ENCODE results near the gene ZDHHC16. TPM values are rescaled to one million over a fixed set of nuclear protein-coding genes. Genes with fewer than 3 reads are reported as not detected.

Gene ZDHHC16
- total RNA-seq, 6 donors from 2014 or later = 40.0 to 84.7 (median 60.1) TPM

DNA sequence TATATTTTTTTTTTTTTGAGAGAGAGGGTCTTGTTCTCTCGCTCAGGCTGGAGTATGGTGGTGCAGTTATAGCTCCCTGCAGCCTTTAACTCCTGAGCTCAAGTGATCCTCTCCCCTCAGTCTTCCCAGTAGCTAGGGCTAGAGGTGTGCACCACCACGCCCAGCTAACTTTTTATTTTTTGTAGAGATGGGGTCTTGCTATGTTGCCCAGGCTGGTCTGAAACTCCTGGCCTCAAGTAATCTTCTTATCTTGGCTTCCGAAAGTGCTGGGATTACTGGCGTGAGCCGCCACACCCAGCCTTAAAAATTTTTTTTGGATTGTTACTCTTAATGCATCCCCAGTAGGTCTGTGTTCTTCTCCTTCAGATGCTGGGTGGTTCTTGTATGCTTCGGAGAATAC lies 56.9 kb downstream of the ZDHHC16 start:
- TF ChIP-seq, protein P1, sequence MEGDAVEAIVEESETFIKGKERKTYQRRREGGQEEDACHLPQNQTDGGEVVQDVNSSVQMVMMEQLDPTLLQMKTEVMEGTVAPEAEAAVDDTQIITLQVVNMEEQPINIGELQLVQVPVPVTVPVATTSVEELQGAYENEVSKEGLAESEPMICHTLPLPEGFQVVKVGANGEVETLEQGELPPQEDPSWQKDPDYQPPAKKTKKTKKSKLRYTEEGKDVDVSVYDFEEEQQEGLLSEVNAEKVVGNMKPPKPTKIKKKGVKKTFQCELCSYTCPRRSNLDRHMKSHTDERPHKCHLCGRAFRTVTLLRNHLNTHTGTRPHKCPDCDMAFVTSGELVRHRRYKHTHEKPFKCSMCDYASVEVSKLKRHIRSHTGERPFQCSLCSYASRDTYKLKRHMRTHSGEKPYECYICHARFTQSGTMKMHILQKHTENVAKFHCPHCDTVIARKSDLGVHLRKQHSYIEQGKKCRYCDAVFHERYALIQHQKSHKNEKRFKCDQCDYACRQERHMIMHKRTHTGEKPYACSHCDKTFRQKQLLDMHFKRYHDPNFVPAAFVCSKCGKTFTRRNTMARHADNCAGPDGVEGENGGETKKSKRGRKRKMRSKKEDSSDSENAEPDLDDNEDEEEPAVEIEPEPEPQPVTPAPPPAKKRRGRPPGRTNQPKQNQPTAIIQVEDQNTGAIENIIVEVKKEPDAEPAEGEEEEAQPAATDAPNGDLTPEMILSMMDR (IDR thresholded peaks at IDR 0.05) = no peak
- TF ChIP-seq POLR2A (IDR thresholded peaks at IDR 0.05) (no peak), EP300 (IDR thresholded peaks at IDR 0.05) (no peak), POLR2AphosphoS5 (IDR thresholded peaks at IDR 0.05) (no peak)
- 86 to 88% methylated on average over 6 of the region's 6 CpGs for WGBS, 2 donors
- no peaks in the 10 kb centered on the region for H3K36me3 ChIP-seq
- H3K4me3 ChIP-seq = no peak overlapping the region
- DNase-seq = no peak
- H3K9me3 ChIP-seq = no peaks in the 10 kb centered on the region
- no peaks in the 10 kb centered on the region for H3K27me3 ChIP-seq
- H3K27ac ChIP-seq = peak overlapping the region in 2 of 4 donors; percentile 19 to 43
- no peak for ATAC-seq (ENCODE audit: low FRiP score in 2 of 2)
- peaks cover 13 to 33% (median 27%) of the 10 kb centered on the region in 4 donors for H3K4me1 ChIP-seq

DNA sequence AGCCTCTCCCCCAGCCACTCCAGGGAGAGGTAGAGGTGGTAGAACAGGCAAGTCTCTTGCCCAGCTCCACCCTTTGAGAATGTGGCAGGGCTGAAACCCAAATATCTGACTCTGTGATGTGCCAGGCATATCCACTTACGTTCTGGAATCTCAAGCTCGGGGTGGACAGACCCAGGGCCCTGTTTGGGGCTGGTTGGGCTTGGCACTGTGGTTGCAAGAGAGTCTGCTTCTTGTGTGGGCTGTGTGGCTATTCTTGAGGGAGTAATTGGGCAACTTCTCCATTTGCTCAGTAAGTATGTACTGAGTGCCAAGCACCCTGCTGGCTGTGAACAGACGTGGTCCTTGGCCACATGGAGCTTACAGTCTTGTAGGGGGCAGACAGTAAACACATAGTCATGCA lies 57.4 kb downstream of the ZDHHC16 start:
- Histone ChIP-seq H3K9me3 (no peaks in the 10 kb centered on the region), H3K36me3 (no peaks in the 10 kb centered on the region), H3K4me1 (peaks cover 13 to 33% (median 27%) of the 10 kb centered on the region in 4 donors), H3K27ac (peak overlapping the region in 2 of 4 donors; percentile 19 to 43), H3K27me3 (no peaks in the 10 kb centered on the region), H3K4me3 (no peak overlapping the region)
- DNase-seq = no peak
- no peak for ATAC-seq (ENCODE audit: low FRiP score in 2 of 2)
- TF ChIP-seq EP300 (IDR thresholded peaks at IDR 0.05) = no peak
- peak in 1 of 4 donors; percentile 13 for TF ChIP-seq POLR2A (IDR thresholded peaks at IDR 0.05)
- WGBS, 2 donors = 49 to 65% methylated on average over 2 to 3 of the region's 3 CpGs

DNA sequence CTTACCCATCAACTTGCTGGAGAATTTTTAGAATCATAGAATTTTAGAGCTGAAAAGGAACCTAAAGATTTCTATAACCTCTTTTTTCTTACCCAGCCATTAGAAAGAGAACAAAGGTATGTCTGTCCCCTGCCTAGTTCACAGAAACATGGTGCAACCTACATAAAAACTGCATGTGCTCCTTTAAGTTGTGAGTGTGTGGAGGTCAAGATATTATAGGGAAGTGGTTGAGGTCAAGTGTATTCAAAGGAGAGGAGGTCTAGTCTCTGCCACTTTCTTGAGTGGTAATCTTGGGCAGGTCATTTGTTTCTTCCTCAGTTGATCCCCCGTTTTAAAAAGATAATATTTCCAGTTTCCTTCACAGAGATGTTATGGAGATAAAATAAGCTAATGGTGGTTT lies 59.2 kb downstream of the ZDHHC16 start:
- ATAC-seq (ENCODE audit: low FRiP score in 2 of 2) = no peak
- H3K9me3 ChIP-seq = no peaks in the 10 kb centered on the region
- H3K27ac ChIP-seq = no peak overlapping the region
- no peak overlapping the region for H3K4me3 ChIP-seq
- no peaks in the 10 kb centered on the region for H3K27me3 ChIP-seq
- TF ChIP-seq POLR2A (IDR thresholded peaks at IDR 0.05) = no peak
- no peak for TF ChIP-seq EP300 (IDR thresholded peaks at IDR 0.05)
- TF ChIP-seq POLR2AphosphoS5 (IDR thresholded peaks at IDR 0.05) = no peak
- TF ChIP-seq, protein P1 (IDR thresholded peaks at IDR 0.05) = no peak
- no peak for DNase-seq
- H3K36me3 ChIP-seq = no peaks in the 10 kb centered on the region
- H3K4me1 ChIP-seq = peaks cover 12 to 27% (median 23%) of the 10 kb centered on the region in 4 donors
- WGBS, 2 donors = 63 to 68% methylated on average over 1 of the region's 1 CpG

- WGBS, 2 donors = 65 to 69% methylated on average over 3 of the region's 3 CpGs
- TF ChIP-seq EP300 (IDR thresholded peaks at IDR 0.05) (no peak), POLR2A (IDR thresholded peaks at IDR 0.05) (no peak), POLR2AphosphoS5 (IDR thresholded peaks at IDR 0.05) (no peak)
- TF ChIP-seq, protein P1 (IDR thresholded peaks at IDR 0.05) = no peak
- peak overlapping the region in 1 of 4 donors; percentile 22 for H3K27ac ChIP-seq
- no peak for ATAC-seq (ENCODE audit: low FRiP score in 2 of 2)
- peak in 1 of 2 donors; percentile 48 for DNase-seq
- peaks cover 5 to 18% (median 14%) of the 10 kb centered on the region in 4 donors for H3K4me1 ChIP-seq
- no peaks in the 10 kb centered on the region for H3K27me3 ChIP-seq
- H3K36me3 ChIP-seq = no peaks in the 10 kb centered on the region
- H3K4me3 ChIP-seq = no peak overlapping the region
- no peaks in the 10 kb centered on the region for H3K9me3 ChIP-seq
Observed at GRCh38 chr10:97506199-97506991, 60.4 kb downstream of the ZDHHC16 start.

Small RNAs within 50 kb of the gene (small RNA-seq; reads per million reads assigned to genes)
- gene RF00019 = 0 reads per million in 4 donors

Other genes with a start within 250 kb of the ZDHHC16 start
- gene ARHGAP19, start 153.5 kb upstream of the ZDHHC16 start, total RNA-seq = 10 to 100 TPM in 3 of 6 donors, 1 to 10 TPM in 3; 3.8 to 19.9 (median 10.9) TPM
- 10 to 100 TPM in 5 of 6 donors, 1 to 10 TPM in 1; 8.9 to 20.2 (median 15.4) TPM for gene FRAT1, start 126.9 kb upstream of the ZDHHC16 start, total RNA-seq
- 10 to 100 TPM; 19.0 to 33.3 (median 29.5) TPM for gene FRAT2, start 111.4 kb upstream of the ZDHHC16 start, total RNA-seq
- gene RRP12, start 44.8 kb upstream of the ZDHHC16 start, total RNA-seq = 10 to 100 TPM; 20.4 to 38.2 (median 28.9) TPM
- gene PGAM1, start 20.0 kb upstream of the ZDHHC16 start, total RNA-seq = 100 to 1,000 TPM in 5 of 6 donors, 10 to 100 TPM in 1; 55.5 to 184 (median 137) TPM
- gene EXOSC1, start 169 bp upstream of the ZDHHC16 start, total RNA-seq = 10 to 100 TPM; 19.5 to 30.4 (median 28.1) TPM
- gene MMS19, start 52.2 kb downstream of the ZDHHC16 start, total RNA-seq = 100 to 1,000 TPM in 1 of 6 donors, 10 to 100 TPM in 5; 62.5 to 148 (median 77.0) TPM
- gene UBTD1, start 52.7 kb downstream of the ZDHHC16 start, total RNA-seq = 10 to 100 TPM; 40.6 to 93.1 (median 67.3) TPM
- gene ANKRD2, start 126.6 kb downstream of the ZDHHC16 start, total RNA-seq = 1 to 10 TPM in 3 of 6 donors, under 1 TPM in 2, not detected in 1; 0.67 to 2.4 (median 1.1) TPM
- 1 to 10 TPM in 5 of 6 donors, under 1 TPM in 1; 0.39 to 4.2 (median 1.9) TPM for gene HOGA1, start 138.2 kb downstream of the ZDHHC16 start, total RNA-seq
- 1 to 10 TPM in 1 of 6 donors, under 1 TPM in 1, not detected in 4; 0.20 to 7.3 TPM for gene C10orf62, start 143.5 kb downstream of the ZDHHC16 start, total RNA-seq
- 1 to 10 TPM; 1.3 to 7.7 (median 3.2) TPM for gene MORN4, start 187.3 kb downstream of the ZDHHC16 start, total RNA-seq
- gene PI4K2A, start 194.5 kb downstream of the ZDHHC16 start, total RNA-seq = 10 to 100 TPM; 22.0 to 34.4 (median 28.6) TPM
- gene AVPI1, start 241.1 kb downstream of the ZDHHC16 start, total RNA-seq = 10 to 100 TPM; 25.2 to 62.5 (median 45.0) TPM

Measured in upper lobe of left lung (tissue), 6 donors.